OCI-LY1 (cell line): Measurements from ENCODE around the gene CEP57.

Source experiments
- H2AFZ ChIP-seq: fragments of 200-600 bp; sonication (generic), shearing (Covaris generic); 2 replicates; pipeline ENCODE4 v1.6.0; 2014; ENCODE audit warnings: antibody characterized with exemption, mild to moderate bottlenecking, low read length
- H3F3A ChIP-seq: fragments of 200-600 bp; sonication (generic), shearing (Covaris generic); 2 replicates; pipeline ENCODE4 v1.6.0; 2014; ENCODE audit warnings: mild to moderate bottlenecking, antibody characterized with exemption, low read length, moderate library complexity; ENCODE audit not compliant: insufficient read depth
- H3K27ac ChIP-seq: fragments of 200-600 bp; sonication (generic); 2 replicates; pipeline ENCODE4 v1.5.1; 2014; ENCODE audit warnings: low read length, mixed run types, mild to moderate bottlenecking, low read depth; ENCODE audit not compliant: poor library complexity, severe bottlenecking
- H3K27me3 ChIP-seq: fragments of 200-600 bp; sonication (generic); 2 replicates; pipeline ENCODE4 v1.6.0; 2014; ENCODE audit warnings: antibody characterized with exemption, mild to moderate bottlenecking, low read length, moderate library complexity; ENCODE audit not compliant: insufficient read depth
- H3K36me3 ChIP-seq: fragments of 200-600 bp; sonication (generic); 2 replicates; pipeline ENCODE4 v1.6.1; 2014; ENCODE audit warnings: mild to moderate bottlenecking, antibody characterized with exemption, low read length, moderate library complexity, mixed read lengths; ENCODE audit not compliant: insufficient read depth
- H3K4me1 ChIP-seq: fragments of 200-600 bp; sonication (generic); 2 replicates; pipeline ENCODE4 v1.5.1; 2014; ENCODE audit warnings: mild to moderate bottlenecking, low read length, moderate library complexity; ENCODE audit not compliant: insufficient read depth, severe bottlenecking
- H3K4me2 ChIP-seq: fragments of 200-600 bp; sonication (generic), shearing (Covaris generic); 2 replicates; pipeline ENCODE4 v1.6.1; 2014; ENCODE audit warnings: low read length
- H3K4me3 ChIP-seq: fragments of 200-600 bp; sonication (generic); 2 replicates; pipeline ENCODE4 v1.5.1; 2014; ENCODE audit warnings: low read length, low read depth, mild to moderate bottlenecking, mixed read lengths; ENCODE audit not compliant: poor library complexity, severe bottlenecking
- H3K79me2 ChIP-seq: fragments of 200-600 bp; shearing (Covaris generic); 2 replicates; pipeline ENCODE4 v1.6.1; 2016; ENCODE audit warnings: mixed run types, low read length, mixed read lengths; ENCODE audit not compliant: insufficient read depth
- H3K9ac ChIP-seq: fragments of 200-600 bp; sonication (generic), shearing (Covaris generic); 2 replicates; pipeline ENCODE4 v1.6.1; 2014; ENCODE audit warnings: mild to moderate bottlenecking, low read length, mixed read lengths
- H3K9me2 ChIP-seq: fragments of 200-600 bp; sonication (generic), shearing (Covaris generic); 2 replicates; pipeline ENCODE4 v1.6.1; 2014; ENCODE audit warnings: low read depth, mild to moderate bottlenecking, low read length, mixed read lengths
- H3K9me3 ChIP-seq: fragments of 200-600 bp; shearing (Covaris generic); 2 replicates; pipeline ENCODE4 v1.6.1; 2014; ENCODE audit warnings: low read length, mixed read lengths
- H4K20me1 ChIP-seq: fragments of 200-600 bp; sonication (generic), shearing (Covaris generic); 2 replicates; pipeline ENCODE4 v1.6.0; 2016; ENCODE audit warnings: mild to moderate bottlenecking, low read length; ENCODE audit not compliant: insufficient read depth
- CTCF ChIP-seq: fragments of 200-600 bp; sonication (generic), shearing (Covaris generic); IDR thresholded peaks from 2 replicates; pipeline ENCODE4 v1.5.1; 2017; ENCODE audit warnings: mild to moderate bottlenecking, antibody characterized with exemption, low read length, moderate library complexity, mixed read lengths
- EZH2 ChIP-seq: fragments of 200-600 bp; sonication (generic), shearing (Covaris generic); IDR thresholded peaks from 2 replicates; pipeline ENCODE4 v1.8.0; 2017; ENCODE audit warnings: borderline replicate concordance, mixed run types, mild to moderate bottlenecking, antibody characterized with exemption, low read length, moderate library complexity, mixed read lengths

The CEP57 gene

DNA sequence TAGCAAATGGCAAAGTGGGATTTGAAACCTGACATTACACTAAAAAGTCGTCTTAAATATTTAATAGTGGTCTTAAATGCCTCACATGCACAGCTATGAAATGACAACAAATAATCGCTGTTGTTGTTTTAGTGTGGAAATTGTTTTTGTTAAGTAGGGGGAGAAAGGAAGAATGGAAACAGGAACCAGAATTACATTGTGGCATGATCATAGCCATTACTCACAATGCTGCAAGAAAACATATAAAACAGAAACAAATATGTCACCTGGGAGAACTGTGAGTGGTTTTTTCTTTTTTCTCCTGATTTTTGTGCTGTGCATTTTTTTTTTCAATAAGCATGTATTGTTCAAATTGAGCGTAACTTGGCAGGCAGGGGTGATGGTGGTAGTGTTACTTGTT is 23.6 kb upstream of the CEP57 start:
- H3K4me3 ChIP-seq: no peak overlapping the region
- H3F3A ChIP-seq: no peaks in the 10 kb centered on the region
- no peak overlapping the region for H3K27ac ChIP-seq
- H3K9me2 ChIP-seq: no peaks in the 10 kb centered on the region
- no peak for TF ChIP-seq EZH2
- no peak for TF ChIP-seq CTCF
- no peaks in the 10 kb centered on the region for H3K79me2 ChIP-seq
- H3K4me2 ChIP-seq: no peak overlapping the region
- no peaks in the 10 kb centered on the region for H3K9me3 ChIP-seq
- H3K27me3 ChIP-seq: no peaks in the 10 kb centered on the region
- H3K4me1 ChIP-seq: no peaks in the 10 kb centered on the region
- H4K20me1 ChIP-seq: no peaks in the 10 kb centered on the region
- H3K36me3 ChIP-seq: peaks cover 24% of the 10 kb centered on the region; the same call in 1 of the 2 replicates
- H2AFZ ChIP-seq: no peak overlapping the region
- H3K9ac ChIP-seq: no peak overlapping the region

DNA sequence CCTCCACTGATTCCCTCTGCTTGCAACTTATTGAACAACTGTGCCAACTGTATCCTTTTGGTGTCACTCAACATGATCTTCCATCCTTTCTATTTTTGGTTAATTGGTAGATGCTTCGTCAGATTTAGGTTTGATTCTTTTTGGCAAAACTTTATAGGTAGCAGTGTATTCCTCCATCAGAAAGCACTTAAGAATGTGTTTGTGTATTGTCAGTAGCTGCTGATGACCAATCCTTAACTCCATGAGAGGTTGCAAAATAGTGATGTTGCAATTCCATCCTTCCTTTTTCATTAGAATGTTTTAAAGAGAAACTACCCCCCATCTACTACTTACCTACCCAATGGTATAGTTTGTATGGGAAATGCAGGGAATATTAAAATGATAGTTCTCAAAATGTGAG is 22.8 kb upstream of the CEP57 start:
- H3F3A ChIP-seq: no peaks in the 10 kb centered on the region
- H3K27me3 ChIP-seq: no peaks in the 10 kb centered on the region
- H3K4me3 ChIP-seq: no peak overlapping the region
- no peak for TF ChIP-seq EZH2
- TF ChIP-seq CTCF: no peak
- no peaks in the 10 kb centered on the region for H3K9me3 ChIP-seq
- H4K20me1 ChIP-seq: no peaks in the 10 kb centered on the region
- no peak overlapping the region for H2AFZ ChIP-seq
- no peaks in the 10 kb centered on the region for H3K79me2 ChIP-seq
- no peak overlapping the region for H3K27ac ChIP-seq
- no peak overlapping the region for H3K9ac ChIP-seq
- no peak overlapping the region for H3K4me2 ChIP-seq
- peaks cover 32% of the 10 kb centered on the region; the same call in 1 of the 2 replicates for H3K36me3 ChIP-seq
- no peaks in the 10 kb centered on the region for H3K9me2 ChIP-seq
- no peaks in the 10 kb centered on the region for H3K4me1 ChIP-seq

- TF ChIP-seq CTCF (no peak), EZH2 (no peak)
- no peaks in the 10 kb centered on the region; the same call in 1 of the 2 replicates for H3F3A ChIP-seq
- H3K9me3 ChIP-seq: no peaks in the 10 kb centered on the region
- no peaks in the 10 kb centered on the region for H3K27me3 ChIP-seq
- H3K9ac ChIP-seq: no peak overlapping the region
- H2AFZ ChIP-seq: no peak overlapping the region
- no peak overlapping the region for H3K27ac ChIP-seq
- H3K4me2 ChIP-seq: no peak overlapping the region
- no peak overlapping the region for H3K4me3 ChIP-seq
- peaks cover 40% of the 10 kb centered on the region; the same call in 1 of the 2 replicates for H3K36me3 ChIP-seq
- no peaks in the 10 kb centered on the region for H3K79me2 ChIP-seq
- no peaks in the 10 kb centered on the region for H4K20me1 ChIP-seq
- no peaks in the 10 kb centered on the region for H3K4me1 ChIP-seq
- H3K9me2 ChIP-seq: no peaks in the 10 kb centered on the region
These were observed 21.8 kb upstream of the CEP57 start for GRCh38 chr11:95768521-95768920.
